ENCODE measurements around the gene C16orf96.

Gene C16orf96

GRCh38 chr16:4517812-4518680, 38.1 kb upstream of the C16orf96 start:
- FAIRE-seq (no peak), DNase-seq (ENCODE audit: insufficient read length, low spot score) (peak; percentile 31)
- TF ChIP-seq POLR2A (IDR thresholded peaks at IDR 0.05; ENCODE audit: low read depth, low read length) = no peak

DNA sequence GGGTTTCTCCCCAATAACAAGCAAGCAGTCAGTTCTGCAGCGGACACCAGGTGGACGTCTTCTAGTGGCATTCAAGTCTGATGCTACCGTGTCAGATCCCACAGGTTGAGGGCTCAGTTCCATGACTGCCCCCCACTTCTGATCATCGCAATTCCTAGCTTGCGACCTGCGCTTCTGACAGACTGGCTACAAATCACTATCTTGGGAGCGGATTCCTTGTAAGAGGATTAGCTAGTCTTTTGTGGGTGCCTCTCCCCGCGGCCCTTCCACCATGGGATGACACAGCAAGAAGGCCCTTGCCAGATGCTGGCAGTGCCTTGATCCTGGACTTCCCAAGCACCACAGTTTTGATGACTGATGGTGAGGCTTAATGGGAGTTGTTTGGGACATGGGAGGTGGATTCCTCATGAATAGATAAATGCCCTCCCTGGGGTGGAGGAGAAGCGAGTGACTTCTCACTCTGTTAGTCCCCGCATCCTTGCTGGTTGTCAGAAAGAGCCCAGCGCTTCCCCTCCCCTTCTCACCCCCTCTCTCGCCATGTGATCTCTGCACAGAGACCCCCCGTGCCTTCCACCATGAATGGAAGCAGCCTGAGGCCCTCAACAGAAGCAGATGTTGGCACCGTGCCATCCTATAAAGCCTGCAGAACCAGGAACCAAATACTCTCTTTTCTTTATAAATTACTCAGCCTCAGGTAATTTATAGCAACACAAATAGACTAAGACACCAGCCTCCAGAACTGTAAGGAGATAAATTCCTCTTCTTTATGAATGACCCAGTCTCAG, 36.7 kb upstream of the C16orf96 start:
- FAIRE-seq = no peak
- no peak for DNase-seq (ENCODE audit: insufficient read length, low spot score)
- TF ChIP-seq POLR2A (IDR thresholded peaks at IDR 0.05; ENCODE audit: low read depth, low read length) = no peak

DNA sequence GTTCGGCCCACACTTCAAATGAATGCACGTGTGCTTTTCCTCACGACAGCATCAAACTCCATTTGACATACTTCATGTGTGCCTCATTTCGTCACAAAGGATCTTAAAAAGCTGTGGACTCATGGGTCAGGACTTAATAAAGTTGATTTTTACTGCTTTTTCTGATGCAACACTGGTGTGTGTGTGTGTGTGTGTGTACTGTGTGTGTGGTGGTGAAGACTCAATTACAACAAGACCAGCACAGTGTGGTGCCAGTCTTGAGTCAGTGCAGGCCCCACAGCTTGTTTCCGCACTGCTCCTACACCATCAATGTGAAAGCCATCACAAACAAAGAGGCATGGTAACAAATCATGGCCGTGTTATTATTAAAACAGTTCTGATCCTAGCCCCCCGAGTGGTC, 35.2 kb upstream of the C16orf96 start:
- no peak for FAIRE-seq
- no peak for TF ChIP-seq POLR2A (IDR thresholded peaks at IDR 0.05; ENCODE audit: low read depth, low read length)
- DNase-seq (ENCODE audit: insufficient read length, low spot score) = no peak

DNA sequence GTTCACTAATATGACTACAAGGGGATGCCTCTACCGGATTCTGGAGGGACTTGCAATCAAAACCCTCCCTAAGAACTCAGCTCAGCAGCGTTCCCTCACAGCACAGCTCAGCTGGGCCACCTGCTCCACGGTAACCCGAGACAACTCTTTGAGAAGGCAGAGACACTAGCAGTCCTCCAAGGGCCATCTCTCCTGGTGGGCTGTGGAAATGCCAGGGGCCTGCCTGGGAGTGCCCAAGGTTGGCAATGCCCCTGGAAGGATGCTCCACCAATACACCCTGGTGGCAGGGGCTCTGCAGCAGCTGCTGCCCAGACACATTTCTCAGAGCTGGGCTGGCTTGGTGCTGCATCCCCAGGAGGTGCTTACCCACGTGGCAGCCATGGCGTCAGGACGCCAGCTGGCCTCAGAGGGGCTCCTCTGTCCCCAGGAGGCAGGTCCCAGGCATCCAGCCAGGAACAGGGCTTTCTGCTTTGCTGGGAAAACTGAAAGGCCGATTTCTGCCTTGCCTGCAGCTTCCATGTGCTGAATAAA, 34.0 kb upstream of the C16orf96 start:
- DNase-seq (ENCODE audit: insufficient read length, low spot score) (no peak), FAIRE-seq (no peak)
- TF ChIP-seq POLR2A (IDR thresholded peaks at IDR 0.05; ENCODE audit: low read depth, low read length) = no peak

GRCh38 chr16:4523686-4524085, 32.5 kb upstream of the C16orf96 start:
- DNase-seq (ENCODE audit: insufficient read length, low spot score) (no peak), FAIRE-seq (no peak)
- no peak for TF ChIP-seq POLR2A (IDR thresholded peaks at IDR 0.05; ENCODE audit: low read depth, low read length)

- FAIRE-seq (no peak), DNase-seq (ENCODE audit: insufficient read length, low spot score) (no peak)
- no peak for TF ChIP-seq POLR2A (IDR thresholded peaks at IDR 0.05; ENCODE audit: low read depth, low read length)
Measured at GRCh38 chr16:4524571-4524970, 31.6 kb upstream of the C16orf96 start.

- DNase-seq (ENCODE audit: insufficient read length, low spot score) (no peak), FAIRE-seq (no peak)
- TF ChIP-seq POLR2A (IDR thresholded peaks at IDR 0.05; ENCODE audit: low read depth, low read length) = no peak
Measured at GRCh38 chr16:4525069-4525468, 31.1 kb upstream of the C16orf96 start.

DNA sequence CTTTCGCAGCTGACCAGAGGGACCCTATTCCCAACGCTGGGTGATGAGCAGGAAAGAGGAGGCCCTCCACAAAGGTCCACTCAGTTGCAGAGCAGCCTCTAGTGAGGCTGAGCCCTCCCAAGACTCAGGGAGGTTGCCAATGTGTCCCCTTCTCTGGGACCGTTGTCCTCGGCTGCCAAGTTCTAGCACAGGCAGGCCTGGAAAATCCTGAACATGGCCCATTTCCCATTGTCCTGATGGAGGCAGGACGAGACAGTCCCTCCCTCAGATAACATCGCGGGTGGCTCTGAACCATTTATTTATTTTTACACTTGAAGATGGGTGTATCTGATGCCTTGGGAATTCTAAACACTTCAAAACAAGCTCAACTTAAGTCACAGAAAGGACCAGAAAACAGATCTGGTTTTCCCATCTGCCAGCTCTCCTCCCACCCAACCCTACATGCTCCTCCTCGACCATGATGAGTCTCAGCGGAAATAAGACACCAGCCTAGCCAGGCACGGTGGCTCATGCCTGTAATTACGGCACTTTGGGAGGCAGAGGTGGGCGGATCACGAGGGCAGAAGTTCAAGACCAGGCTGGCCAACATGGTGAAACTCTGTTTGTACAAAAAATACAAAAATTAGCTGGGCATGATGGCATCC, 30.4 kb upstream of the C16orf96 start:
- TF ChIP-seq POLR2A (IDR thresholded peaks at IDR 0.05; ENCODE audit: low read depth, low read length) = no peak
- no peak for DNase-seq (ENCODE audit: insufficient read length, low spot score)
- FAIRE-seq = no peak

DNA sequence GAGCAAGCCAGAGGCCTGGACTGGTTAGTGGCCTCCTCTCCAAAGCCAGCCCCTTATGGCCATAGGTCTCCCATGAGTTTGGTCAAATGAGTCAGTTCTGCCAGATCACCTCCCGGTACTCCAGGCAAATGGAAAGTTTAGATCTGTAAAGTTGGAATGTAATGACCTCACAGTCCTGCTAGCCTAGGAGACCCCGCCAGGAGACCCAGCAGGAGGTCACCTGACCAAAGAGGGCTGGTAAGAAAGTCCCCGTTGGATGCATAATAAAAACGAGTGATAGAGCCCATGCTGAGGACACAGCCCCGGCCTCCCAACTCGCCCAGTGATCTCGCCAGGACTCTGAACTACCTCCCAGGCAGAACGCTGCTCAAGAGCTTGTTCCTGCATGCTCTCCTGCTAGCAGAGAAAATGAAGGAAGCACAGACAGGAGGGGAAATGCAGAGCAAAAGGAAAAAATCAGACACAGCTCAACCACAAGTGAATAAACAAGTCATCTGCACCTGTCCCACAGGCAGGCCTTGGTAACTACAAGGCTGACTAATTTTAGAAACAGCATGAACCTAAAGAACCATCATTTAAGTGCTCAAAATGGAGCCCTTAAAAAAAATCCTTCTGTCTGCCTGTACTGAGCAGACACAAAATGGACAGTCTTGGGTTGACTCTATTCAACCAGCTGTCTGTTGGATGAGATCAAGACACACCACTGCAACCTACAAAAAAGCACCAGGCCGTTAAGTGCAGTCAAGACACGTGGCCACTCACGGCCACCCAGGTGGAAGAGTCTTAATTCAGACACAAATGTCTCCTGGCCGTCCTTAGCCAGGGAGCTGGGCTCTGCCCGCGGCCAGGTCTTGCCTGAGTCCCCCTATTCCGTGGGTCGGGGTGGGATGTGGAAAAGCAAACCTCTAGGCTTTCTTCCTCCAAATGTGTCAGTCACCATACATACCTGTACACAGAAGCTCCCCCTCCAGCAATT, 26.8 kb upstream of the C16orf96 start:
- no peak for FAIRE-seq
- no peak for TF ChIP-seq POLR2A (IDR thresholded peaks at IDR 0.05; ENCODE audit: low read depth, low read length)
- DNase-seq (ENCODE audit: insufficient read length, low spot score) = peak; percentile 48

- FAIRE-seq (no peak), DNase-seq (ENCODE audit: insufficient read length, low spot score) (no peak)
- TF ChIP-seq POLR2A (IDR thresholded peaks at IDR 0.05; ENCODE audit: low read depth, low read length) = no peak
Measured at GRCh38 chr16:4531811-4532210, 24.3 kb upstream of the C16orf96 start.

DNA sequence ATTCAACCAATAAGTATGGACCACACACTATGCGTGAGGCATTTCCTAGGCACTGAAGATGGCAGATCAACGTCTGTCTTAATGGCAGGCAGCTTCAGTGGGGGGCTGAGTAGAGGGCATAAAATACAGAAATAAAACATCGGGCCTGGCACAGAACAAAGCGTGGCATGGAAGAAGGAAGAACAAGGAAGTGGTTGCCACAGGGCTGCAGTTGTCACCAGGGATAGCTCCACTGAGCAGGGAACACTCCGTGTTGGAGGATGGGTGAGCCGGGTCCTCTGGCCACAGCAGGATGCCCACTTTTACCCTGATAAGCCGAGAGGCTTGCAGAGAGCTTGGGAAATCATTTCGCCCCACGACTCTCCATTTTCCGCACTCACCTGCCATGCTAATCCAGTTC, 23.9 kb upstream of the C16orf96 start:
- DNase-seq (ENCODE audit: insufficient read length, low spot score) (no peak), FAIRE-seq (no peak)
- no peak for TF ChIP-seq POLR2A (IDR thresholded peaks at IDR 0.05; ENCODE audit: low read depth, low read length)

DNA sequence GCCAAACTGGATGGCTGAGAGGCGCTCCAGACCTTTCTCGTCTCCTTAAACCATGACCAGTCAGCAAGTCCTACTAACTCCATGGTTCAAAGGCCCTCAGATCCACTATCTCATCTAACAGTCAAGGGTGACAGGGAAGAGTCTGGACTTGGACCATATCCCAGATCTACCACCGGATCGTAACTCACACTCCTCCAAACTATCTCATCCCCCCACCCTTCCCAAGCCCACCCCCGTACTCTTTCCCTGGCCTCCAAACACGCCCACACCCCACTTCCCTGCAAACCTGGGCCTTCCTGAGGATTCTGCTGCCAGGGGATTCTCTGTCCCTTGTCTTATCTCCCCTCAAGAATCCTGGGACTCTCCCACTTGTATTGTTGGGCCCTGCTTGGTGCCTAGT, 22.6 kb upstream of the C16orf96 start:
- FAIRE-seq (no peak), DNase-seq (ENCODE audit: insufficient read length, low spot score) (no peak)
- TF ChIP-seq POLR2A (IDR thresholded peaks at IDR 0.05; ENCODE audit: low read depth, low read length) = no peak

Measured in H54 (cell line).